ENCODE results near the gene PTPRCAP.

The PTPRCAP gene

DNA sequence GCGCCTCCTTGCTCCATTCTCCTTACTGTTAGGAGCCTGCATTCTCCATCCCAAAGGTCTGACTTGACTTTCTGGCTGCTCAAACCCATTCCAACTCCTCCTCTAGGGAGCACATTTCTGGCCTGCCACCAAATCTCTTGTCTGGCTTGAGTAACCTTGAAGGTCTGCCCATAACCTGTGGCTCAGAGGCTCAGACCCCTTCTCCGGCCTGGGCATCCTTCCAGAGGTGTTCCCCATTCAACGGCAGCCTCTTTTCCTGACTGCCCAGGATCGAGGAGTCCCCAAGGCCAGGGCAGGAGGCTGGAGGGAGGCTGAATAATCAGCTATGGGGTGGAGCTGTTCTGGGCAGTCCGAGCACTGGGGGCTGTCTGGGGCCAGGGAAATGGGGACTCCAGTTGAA is 43.5 kb downstream of the PTPRCAP start:
- DNase-seq = no peak

DNA sequence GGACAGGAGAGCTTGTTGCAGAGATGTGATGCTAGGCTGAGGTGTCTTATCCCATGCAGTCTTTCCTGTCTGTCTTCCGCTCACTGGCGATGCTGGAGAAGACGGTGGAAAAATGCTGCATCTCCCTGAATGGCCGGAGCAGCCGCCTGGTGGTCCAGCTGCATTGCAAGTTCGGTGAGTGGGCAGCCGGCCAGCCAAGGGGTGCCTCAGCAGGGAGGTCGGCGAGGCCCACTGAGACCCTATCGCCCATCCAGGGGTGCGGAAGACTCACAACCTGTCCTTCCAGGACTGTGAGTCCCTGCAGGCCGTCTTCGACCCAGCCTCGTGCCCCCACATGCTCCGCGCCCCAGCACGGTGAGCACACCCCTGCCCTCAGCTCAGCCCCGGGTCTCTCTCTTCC is 44.0 kb downstream of the PTPRCAP start:
- no peak for DNase-seq

DNA sequence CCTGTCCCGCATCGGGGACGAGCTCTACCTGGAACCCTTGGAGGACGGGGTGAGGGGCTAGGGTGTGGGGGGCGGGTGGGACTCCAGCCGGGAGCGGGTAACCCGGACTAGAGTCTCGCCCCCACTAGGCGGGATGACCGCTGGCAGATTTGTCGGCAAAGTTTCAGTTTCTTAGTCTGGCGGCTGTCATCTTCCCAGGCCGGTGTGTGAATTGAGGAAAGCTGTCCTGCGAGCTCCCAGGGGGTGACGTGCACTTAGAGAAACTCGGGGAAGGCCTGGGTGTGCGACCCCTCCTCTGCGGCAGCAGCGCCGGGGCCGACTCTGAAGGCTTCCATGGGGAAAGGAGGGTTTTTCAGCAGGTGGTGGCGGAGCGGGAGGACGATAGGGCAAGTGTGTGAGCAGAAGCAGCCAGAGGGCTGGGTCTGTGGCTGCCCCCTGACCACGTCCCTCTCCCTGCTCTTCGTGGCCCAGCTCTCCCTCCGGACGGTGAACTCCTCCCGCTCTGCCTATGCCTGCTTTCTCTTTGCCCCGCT is 45.2 kb downstream of the PTPRCAP start:
- DNase-seq = no peak

DNA sequence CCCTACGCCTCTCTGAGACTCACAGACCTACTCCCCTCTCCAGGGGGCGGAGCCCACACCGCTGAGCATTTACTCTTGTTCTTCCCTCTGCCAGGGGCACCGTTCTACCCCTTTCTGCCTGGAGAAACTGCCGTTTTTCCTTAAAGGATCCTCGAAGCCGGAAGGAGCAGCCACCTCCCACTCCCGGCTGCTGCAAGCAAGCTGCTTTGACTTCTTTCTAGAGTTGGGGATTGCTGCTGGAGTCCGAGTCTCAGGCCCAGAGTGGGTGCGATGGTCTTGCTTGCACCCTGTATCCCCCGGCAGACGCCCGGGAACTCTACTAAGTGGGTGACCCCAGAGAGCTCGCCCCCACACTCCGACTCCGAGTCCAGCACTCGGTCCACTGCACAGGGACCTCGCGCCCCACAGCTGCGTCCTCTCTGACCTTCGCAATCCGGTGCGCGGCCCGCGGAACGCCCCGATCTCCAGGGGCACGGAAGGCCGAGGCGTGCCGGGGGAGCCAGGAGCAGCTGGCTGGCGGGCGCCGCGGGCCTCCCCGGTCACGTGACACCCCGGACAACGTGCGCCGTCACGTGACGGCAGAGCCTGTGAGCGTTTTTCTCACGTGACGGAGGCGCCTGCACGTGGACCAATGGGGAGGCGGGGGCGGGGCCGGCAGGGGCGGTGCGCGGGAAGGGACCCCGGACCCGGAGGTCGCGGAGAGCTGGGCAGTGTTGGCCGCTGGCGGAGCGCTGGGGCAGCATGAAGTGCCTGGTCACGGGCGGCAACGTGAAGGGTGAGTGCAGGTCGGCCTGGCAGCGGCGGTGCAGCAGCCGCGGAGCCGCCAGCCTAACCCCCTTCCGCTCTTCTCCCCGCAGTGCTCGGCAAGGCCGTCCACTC is 45.9 kb downstream of the PTPRCAP start, which contains the start of gene RAD9A:
Gene RAD9A, plus strand, starts transcription at position 683 of the 879 bp plus-strand sequence. Its CDS starts 59 bp downstream, at position 742.
- peak; percentile 83 for DNase-seq

DNA sequence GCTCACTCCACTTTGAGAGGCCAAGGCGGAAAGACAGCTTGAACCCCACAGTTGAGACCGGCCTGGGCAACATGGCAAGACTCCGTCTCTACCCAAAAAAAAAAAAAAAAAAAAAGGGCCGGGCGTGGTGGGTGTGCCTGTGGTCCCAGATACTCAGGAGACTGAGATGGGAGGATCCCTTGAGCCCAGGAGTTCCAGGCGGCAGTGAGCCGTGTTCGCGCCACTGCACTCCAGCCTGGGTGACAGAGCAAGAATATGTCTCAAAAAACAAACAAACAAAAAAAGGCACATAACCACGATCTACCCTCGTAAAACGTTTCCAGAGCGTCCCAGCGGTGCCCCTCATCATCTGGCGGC is 46.6 kb downstream of the PTPRCAP start:
- no peak for DNase-seq

DNA sequence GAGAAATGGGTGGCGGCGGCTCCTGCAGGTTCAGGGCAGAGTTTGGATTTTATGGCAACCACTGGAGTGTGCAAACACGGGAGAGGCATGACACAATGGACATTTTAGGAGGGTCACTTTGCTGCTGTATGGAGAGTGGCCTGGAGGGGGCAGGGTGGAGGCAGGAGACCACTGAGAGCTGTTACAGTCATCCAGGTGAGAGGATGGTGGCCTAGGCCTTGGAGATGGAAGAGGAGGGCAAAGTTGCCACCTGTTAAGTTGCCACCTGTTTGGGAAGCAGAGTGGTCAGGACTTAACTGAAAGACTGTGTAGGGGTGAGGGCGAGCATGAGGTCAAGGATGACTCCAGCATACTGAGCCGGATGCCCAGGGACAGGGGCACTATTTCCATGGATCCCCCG is 48.0 kb downstream of the PTPRCAP start:
- DNase-seq = no peak

DNA sequence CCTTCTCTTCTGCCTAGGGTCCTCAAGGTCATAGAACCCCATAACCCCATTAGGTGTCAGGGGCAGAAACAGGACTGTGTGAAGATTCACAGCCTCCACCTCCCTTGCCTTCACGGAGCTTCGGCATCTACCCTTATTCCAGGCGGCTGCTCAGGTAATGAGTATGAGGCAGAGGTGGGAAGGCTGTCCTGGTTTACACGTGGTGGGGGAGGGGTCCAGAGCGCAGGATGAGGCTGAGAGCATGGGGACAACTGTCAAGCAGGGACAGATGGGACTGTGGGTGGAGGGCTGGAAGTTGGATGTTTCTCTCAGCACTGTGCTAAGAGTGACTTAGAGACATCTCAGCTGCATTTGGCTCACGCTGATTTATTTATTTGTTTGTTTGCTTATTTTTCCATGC is 50.0 kb downstream of the PTPRCAP start:
- no peak for DNase-seq

DNA sequence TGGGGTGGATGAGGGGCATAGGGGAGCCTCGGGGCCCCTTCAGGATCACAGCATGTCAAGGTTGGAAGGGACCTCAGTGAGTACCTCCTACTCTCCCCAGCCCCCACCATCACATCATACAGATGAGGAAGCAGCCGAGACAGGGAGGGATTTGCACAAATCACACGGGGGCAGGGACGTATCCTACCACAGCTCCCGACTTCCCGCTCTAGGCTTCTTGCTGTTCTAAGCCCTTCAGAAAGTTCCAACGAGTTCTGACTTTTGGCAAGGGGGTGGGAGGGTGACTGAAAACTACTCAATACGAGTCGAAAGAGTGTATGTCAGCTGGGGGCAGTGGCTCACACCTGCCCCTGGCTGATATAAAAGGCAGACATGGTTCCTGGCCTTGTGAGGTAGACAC is 50.4 kb downstream of the PTPRCAP start:
- no peak for DNase-seq

Measured in DMS153 (cell line).